Tibial nerve (tissue), 4 donors: ENCODE results near the gene SUSD2.

Source experiments
- EP300 ChIP-seq, 2 donors: sonication (generic); formaldehyde crosslinking; IDR thresholded peaks; one replicate each; pipeline ENCODE4 v1.6.1; 2017; ENCODE audit warnings: antibody characterized with exemption in 2 of 2, mild to moderate bottlenecking in 1 of 2
- TF ChIP-seq, protein P1 (sequence below), 5 experiments: fragments of 200-600 bp in 3 of 5; fragments of 450-650 bp in 2 of 5; sonication (generic) in 3 of 5; IDR thresholded peaks; one replicate each; pipeline ENCODE4 v1.5.1; 2016 to 2019; ENCODE audit warnings: antibody characterized with exemption in 5 of 5, mild to moderate bottlenecking in 3 of 5, moderate library complexity in 2 of 5

- TF ChIP-seq, protein P1, sequence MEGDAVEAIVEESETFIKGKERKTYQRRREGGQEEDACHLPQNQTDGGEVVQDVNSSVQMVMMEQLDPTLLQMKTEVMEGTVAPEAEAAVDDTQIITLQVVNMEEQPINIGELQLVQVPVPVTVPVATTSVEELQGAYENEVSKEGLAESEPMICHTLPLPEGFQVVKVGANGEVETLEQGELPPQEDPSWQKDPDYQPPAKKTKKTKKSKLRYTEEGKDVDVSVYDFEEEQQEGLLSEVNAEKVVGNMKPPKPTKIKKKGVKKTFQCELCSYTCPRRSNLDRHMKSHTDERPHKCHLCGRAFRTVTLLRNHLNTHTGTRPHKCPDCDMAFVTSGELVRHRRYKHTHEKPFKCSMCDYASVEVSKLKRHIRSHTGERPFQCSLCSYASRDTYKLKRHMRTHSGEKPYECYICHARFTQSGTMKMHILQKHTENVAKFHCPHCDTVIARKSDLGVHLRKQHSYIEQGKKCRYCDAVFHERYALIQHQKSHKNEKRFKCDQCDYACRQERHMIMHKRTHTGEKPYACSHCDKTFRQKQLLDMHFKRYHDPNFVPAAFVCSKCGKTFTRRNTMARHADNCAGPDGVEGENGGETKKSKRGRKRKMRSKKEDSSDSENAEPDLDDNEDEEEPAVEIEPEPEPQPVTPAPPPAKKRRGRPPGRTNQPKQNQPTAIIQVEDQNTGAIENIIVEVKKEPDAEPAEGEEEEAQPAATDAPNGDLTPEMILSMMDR (IDR thresholded peaks at IDR 0.05): no peak
- TF ChIP-seq EP300 (IDR thresholded peaks at IDR 0.05): no peak
Observed at GRCh38 chr22:24225951-24226350, 44.7 kb downstream of the SUSD2 start.
